Osteoblast (primary cell): ENCODE data around the gene ENPP7. TPM values are rescaled to one million over a fixed set of nuclear protein-coding genes. Genes with fewer than 3 reads are reported as not detected.
A peak's percentile ranks its signal among the peaks of the same experiment; 100 is the strongest.

Source experiments
- DNase-seq: peaks from one replicate; pipeline ENCODE4 v3.0.0; 2011; ENCODE audit warnings: low spot score, mixed read lengths; ENCODE audit not compliant: insufficient read length; ENCODE audit errors: missing footprints
- H2AFZ ChIP-seq: 2 replicates; pipeline ENCODE4 v1.6.0; 2011; ENCODE audit warnings: mild to moderate bottlenecking, low read length
- H3K27ac ChIP-seq: 2 replicates; pipeline ENCODE4 v1.5.1; 2011; ENCODE audit warnings: mild to moderate bottlenecking, low read depth, low read length, moderate library complexity
- H3K27me3 ChIP-seq: 2 replicates; pipeline ENCODE4 v1.6.0; 2012; ENCODE audit warnings: mild to moderate bottlenecking, control low read depth, inconsistent platforms, low read length, moderate library complexity; ENCODE audit not compliant: insufficient read depth
- H3K36me3 ChIP-seq: 2 replicates; pipeline ENCODE4 v1.5.1; 2011; ENCODE audit warnings: mild to moderate bottlenecking, low read length, control low read depth, moderate library complexity; ENCODE audit not compliant: insufficient read depth
- H3K4me1 ChIP-seq: 2 replicates; pipeline ENCODE4 v1.5.1; 2011; ENCODE audit warnings: mild to moderate bottlenecking, low read length, control low read depth, moderate library complexity; ENCODE audit not compliant: insufficient read depth
- H3K4me2 ChIP-seq: 2 replicates; pipeline ENCODE4 v1.6.0; 2011; ENCODE audit warnings: mild to moderate bottlenecking, low read length; ENCODE audit not compliant: insufficient read depth
- H3K4me3 ChIP-seq: fragments of 200-600 bp; sonication (generic); 3 replicates; pipeline ENCODE4 v1.5.1; 2012; ENCODE audit warnings: mild to moderate bottlenecking, low read length, inconsistent platforms; ENCODE audit not compliant: insufficient read depth
- H3K79me2 ChIP-seq: 2 replicates; pipeline ENCODE4 v1.6.0; 2012; ENCODE audit warnings: mild to moderate bottlenecking, low read length, control low read depth, inconsistent platforms; ENCODE audit not compliant: insufficient read depth
- H3K9me3 ChIP-seq: 2 replicates; pipeline ENCODE4 v1.5.1; 2011; ENCODE audit warnings: low read depth, low read length, control low read depth
- H4K20me1 ChIP-seq: 2 replicates; pipeline ENCODE4 v1.6.0; 2012; ENCODE audit warnings: mild to moderate bottlenecking, low read length, control low read depth; ENCODE audit not compliant: insufficient read depth
- CTCF ChIP-seq: IDR thresholded peaks from 2 replicates; pipeline ENCODE4 v1.5.1; 2011; ENCODE audit warnings: mild to moderate bottlenecking, low read depth, low read length, moderate library complexity; ENCODE audit errors: extremely low read depth
- total RNA-seq: library from RNA; depleted of rRNA; stranded (reverse); fragments of >200 nt; gene quantifications from 2 replicates; pipeline ENCODE4 v1.2.3, GENCODE V29; 2012

The ENPP7 gene
- total RNA-seq, 1 donor, result not detected

DNA sequence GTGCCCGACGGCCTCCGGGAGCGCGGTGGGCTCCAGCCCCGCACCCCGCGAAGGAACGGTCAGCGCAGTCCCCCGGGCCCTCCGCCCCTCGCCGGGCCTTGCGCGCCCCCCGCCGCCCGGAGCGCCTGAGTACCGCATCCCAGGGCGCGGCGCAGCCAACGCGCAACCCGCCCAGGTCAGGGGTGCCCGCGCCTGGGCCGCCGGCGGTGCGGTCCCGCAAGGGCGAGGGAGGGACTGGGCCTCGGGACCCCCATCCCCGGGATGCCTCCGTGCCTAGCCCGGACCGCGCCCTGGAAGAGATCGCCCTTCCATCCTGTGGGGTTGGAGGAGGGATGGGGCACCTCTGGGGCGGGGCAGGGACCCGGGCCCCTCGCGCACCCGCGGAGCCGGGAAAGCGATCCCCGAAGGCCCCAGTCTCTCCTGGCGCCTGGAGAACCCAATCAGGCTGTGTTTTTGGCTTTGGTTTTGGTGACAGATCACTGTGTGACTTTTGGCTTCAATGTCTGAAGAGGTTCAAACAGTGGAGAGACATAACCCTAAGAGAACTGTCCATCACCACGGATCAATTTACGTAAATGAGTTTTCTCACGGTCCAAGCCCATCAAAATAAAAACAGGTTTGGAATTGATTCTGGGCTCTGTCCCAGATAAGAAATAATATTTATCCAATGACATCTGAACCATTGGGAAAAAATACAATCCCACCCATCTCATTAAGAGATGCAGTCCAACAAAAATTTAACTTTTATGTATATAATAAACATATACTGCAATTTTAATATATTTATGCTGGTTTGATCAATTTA lies 17.8 kb downstream of the ENPP7 start:
- H3K27ac ChIP-seq, result no peak overlapping the region
- H3K4me2 ChIP-seq, result no peak overlapping the region
- peaks cover 51% of the 10 kb centered on the region for H3K27me3 ChIP-seq
- H3K4me3 ChIP-seq, result no peak overlapping the region
- DNase-seq, result peak; percentile 58
- H3K36me3 ChIP-seq, result no peaks in the 10 kb centered on the region
- H3K9me3 ChIP-seq, result no peaks in the 10 kb centered on the region
- no peak for TF ChIP-seq CTCF
- H3K4me1 ChIP-seq, result peaks cover 4% of the 10 kb centered on the region
- H2AFZ ChIP-seq, result no peak overlapping the region
- H4K20me1 ChIP-seq, result no peaks in the 10 kb centered on the region
- no peaks in the 10 kb centered on the region for H3K79me2 ChIP-seq

- H3K4me1 ChIP-seq, result peaks cover 4% of the 10 kb centered on the region
- no peak overlapping the region for H3K4me3 ChIP-seq
- H2AFZ ChIP-seq, result no peak overlapping the region
- no peaks in the 10 kb centered on the region for H3K36me3 ChIP-seq
- H3K9me3 ChIP-seq, result no peaks in the 10 kb centered on the region
- no peaks in the 10 kb centered on the region for H4K20me1 ChIP-seq
- no peaks in the 10 kb centered on the region for H3K79me2 ChIP-seq
- peaks cover 51% of the 10 kb centered on the region for H3K27me3 ChIP-seq
- H3K27ac ChIP-seq, result no peak overlapping the region
- DNase-seq, result peak; percentile 98
- TF ChIP-seq CTCF, result no peak
- peak overlapping the region; percentile 41 for H3K4me2 ChIP-seq
Observed at GRCh38 chr17:79749156-79749815, 18.5 kb downstream of the ENPP7 start.

- DNase-seq, result no peak
- H3K4me2 ChIP-seq, result no peak overlapping the region
- no peaks in the 10 kb centered on the region for H3K36me3 ChIP-seq
- no peaks in the 10 kb centered on the region for H3K79me2 ChIP-seq
- H3K4me3 ChIP-seq, result no peak overlapping the region
- no peaks in the 10 kb centered on the region for H3K9me3 ChIP-seq
- no peak overlapping the region for H3K27ac ChIP-seq
- no peak overlapping the region for H2AFZ ChIP-seq
- peaks cover 4% of the 10 kb centered on the region for H3K4me1 ChIP-seq
- no peak for TF ChIP-seq CTCF
- no peaks in the 10 kb centered on the region for H4K20me1 ChIP-seq
- H3K27me3 ChIP-seq, result peaks cover 51% of the 10 kb centered on the region
Observed at GRCh38 chr17:79749958-79750357, 19.2 kb downstream of the ENPP7 start.
